HL-60 (cell line): ENCODE measurements around the gene HSPD1.

Experiments used
- CTCF ChIP-seq: IDR thresholded peaks from one replicate; pipeline ENCODE4 v1.5.1; 2011; ENCODE audit warnings: low read length, control low read depth, inconsistent platforms; ENCODE audit not compliant: insufficient read depth
- POLR2AphosphoS5 ChIP-seq: IDR thresholded peaks from 2 replicates; pipeline ENCODE4 v1.6.1; 2012; ENCODE audit warnings: low read depth

GRCh38 chr2:197450465-197450864 lies 49.2 kb downstream of the HSPD1 start:
- TF ChIP-seq CTCF (no peak), POLR2AphosphoS5 (no peak)
